PC-9 (cell line): Measurements from ENCODE around the gene CTNNA3. TPM values are rescaled to one million over a fixed set of nuclear protein-coding genes. Genes with fewer than 3 reads are reported as not detected.
"Not testable (repeated sequence)": the region's sequence is repeated elsewhere in the genome, so short reads cannot be mapped to it uniquely, and the experiment has no call there.

ENCODE experiments used
- BruUV-seq: library from RNA; stranded (reverse); fragments of 400-500 nt; replicated peaks from 2 replicates; lab custom pipeline; 2021; lab: Mats Ljungman, UMichigan
- CTCF ChIA-PET: fragments of 300-600 bp; sonication (Branson Sonifier 250); formaldehyde crosslinking; loops from one replicate; lab custom pipeline; 2022; ENCODE audit warnings: antibody characterized with exemption; lab: Charles Lee
- POLR2A ChIA-PET: fragments of 300-600 bp; sonication (Branson Sonifier 250); formaldehyde crosslinking; loops from one replicate; lab custom pipeline; 2022; ENCODE audit warnings: antibody characterized with exemption; ENCODE audit not compliant: unreplicated experiment; lab: Charles Lee
- DNase-seq, 2 experiments: peaks; one replicate each; pipeline versions ENCODE4 v3.0.0 to v3.0.0-alpha.2; 2015 to 2022; ENCODE audit warnings: mixed read lengths in 1 of 2
- H2AFZ ChIP-seq: fragments of 200-600 bp; sonication (generic); 2 replicates; pipeline ENCODE4 v1.8.1; 2017; ENCODE audit warnings: antibody characterized with exemption
- H3F3A ChIP-seq: fragments of 200-600 bp; sonication (generic); 2 replicates; pipeline ENCODE4 v1.8.1; 2017; ENCODE audit warnings: antibody characterized with exemption, mild to moderate bottlenecking, low read depth; ENCODE audit not compliant: insufficient read depth
- H3K27ac ChIP-seq: fragments of 200-600 bp; sonication (generic); 2 replicates; pipeline ENCODE4 v1.6.1; 2016; ENCODE audit warnings: mixed run types
- H3K27me3 ChIP-seq: fragments of 200-600 bp; sonication (generic); 2 replicates; pipeline ENCODE4 v1.6.1; 2016; ENCODE audit warnings: low read depth, mixed run types; ENCODE audit not compliant: insufficient read depth
- H3K36me3 ChIP-seq: fragments of 200-600 bp; sonication (generic); 2 replicates; pipeline ENCODE4 v1.6.1; 2016; ENCODE audit warnings: low read depth, mixed run types
- H3K4me1 ChIP-seq: fragments of 200-600 bp; sonication (generic); replicated peaks from 2 replicates; pipeline ENCODE4 v1.6.1; 2016; ENCODE audit warnings: mixed run types; ENCODE audit not compliant: insufficient read depth
- H3K4me2 ChIP-seq: fragments of 200-600 bp; sonication (generic); 2 replicates; pipeline ENCODE4 v1.6.1; 2017; ENCODE audit warnings: mixed run types
- H3K4me3 ChIP-seq: fragments of 200-600 bp; sonication (generic); 2 replicates; pipeline ENCODE4 v1.6.1; 2016; ENCODE audit warnings: mixed run types
- H3K79me2 ChIP-seq: fragments of 200-600 bp; sonication (generic); 2 replicates; pipeline ENCODE4 v1.6.1; 2017; ENCODE audit warnings: low read depth, mixed run types
- H3K9me2 ChIP-seq: fragments of 200-600 bp; sonication (generic); 2 replicates; pipeline ENCODE4 v1.8.1; 2017; ENCODE audit warnings: mild to moderate bottlenecking; ENCODE audit not compliant: insufficient read depth
- H3K9me3 ChIP-seq: fragments of 200-600 bp; sonication (generic); 2 replicates; pipeline ENCODE4 v1.8.1; 2016; ENCODE audit warnings: low read depth; ENCODE audit not compliant: insufficient read depth
- H4K20me1 ChIP-seq: fragments of 200-600 bp; sonication (generic); 2 replicates; pipeline ENCODE4 v1.8.1; 2017; ENCODE audit not compliant: insufficient read depth
- CTCF ChIP-seq: fragments of 200-600 bp; sonication (generic); conservative IDR thresholded peaks from 2 replicates; pipeline ENCODE4 v1.6.1; 2017; ENCODE audit warnings: mixed run types, antibody characterized with exemption, mild to moderate bottlenecking, moderate library complexity
- EZH2 ChIP-seq: fragments of 200-600 bp; sonication (generic); IDR thresholded peaks from 2 replicates; pipeline ENCODE4 v1.8.0; 2017; ENCODE audit warnings: antibody characterized with exemption, low read depth
- intact Hi-C: fragments of 100-400 bp; cut with micrococcal nuclease; formaldehyde crosslinking; loops from one replicate; pipeline ENCODE4 v1.10.0; 2022; ENCODE audit not compliant: unreplicated experiment
- total RNA-seq: library from RNA; stranded (reverse); gene quantifications from 2 replicates; pipeline ENCODE4 v1.2.3, GENCODE V29; 2021

Gene CTNNA3
- total RNA-seq, 1 experiment from 2014 or later, result not detected

- Histone ChIP-seq H3F3A (no peaks in the 10 kb centered on the region), H2AFZ (no peak overlapping the region), H3K4me1 (no peaks in the 10 kb centered on the region), H3K9me3 (no peaks in the 10 kb centered on the region), H3K36me3 (no peaks in the 10 kb centered on the region), H3K4me2 (no peak overlapping the region), H3K27ac (no peak overlapping the region), H3K4me3 (no peak overlapping the region), H3K79me2 (no peaks in the 10 kb centered on the region), H3K27me3 (no peaks in the 10 kb centered on the region), H4K20me1 (no peaks in the 10 kb centered on the region), H3K9me2 (no peaks in the 10 kb centered on the region)
- ChIA-PET POLR2A (no interaction called here), CTCF (no interaction called here)
- TF ChIP-seq EZH2, result no peak
- intact Hi-C loops, result no loop called here
- no peak for DNase-seq
- BruUV-seq, result no TSS peak
Observed at GRCh38 chr10:67571503-67571902, 124.5 kb downstream of the CTNNA3 start.

- H3K4me1 ChIP-seq, H2AFZ ChIP-seq, POLR2A ChIA-PET, H3F3A ChIP-seq, H3K36me3 ChIP-seq, BruUV-seq, intact Hi-C loops, H4K20me1 ChIP-seq, H3K27me3 ChIP-seq, H3K9me2 ChIP-seq, H3K4me3 ChIP-seq, DNase-seq, CTCF ChIA-PET, H3K9me3 ChIP-seq, H3K4me2 ChIP-seq, H3K27ac ChIP-seq, H3K79me2 ChIP-seq: not testable (repeated sequence)
Observed at GRCh38 chr10:67558311-67558710, 137.7 kb downstream of the CTNNA3 start.

- no peaks in the 10 kb centered on the region for H3K9me3 ChIP-seq
- no peak overlapping the region for H3K4me2 ChIP-seq
- BruUV-seq, result no TSS peak
- no peaks in the 10 kb centered on the region for H3F3A ChIP-seq
- no peak overlapping the region for H2AFZ ChIP-seq
- TF ChIP-seq EZH2, result no peak
- TF ChIP-seq CTCF, result no peak
- intact Hi-C loops, result no loop called here
- POLR2A ChIA-PET, result no interaction called here
- H4K20me1 ChIP-seq, result no peaks in the 10 kb centered on the region
- CTCF ChIA-PET, result no interaction called here
- no peaks in the 10 kb centered on the region for H3K27me3 ChIP-seq
- no peaks in the 10 kb centered on the region for H3K4me1 ChIP-seq
- DNase-seq, result no peak
- no peak overlapping the region for H3K27ac ChIP-seq
- H3K9me2 ChIP-seq, result no peaks in the 10 kb centered on the region
- no peaks in the 10 kb centered on the region for H3K36me3 ChIP-seq
- no peaks in the 10 kb centered on the region for H3K79me2 ChIP-seq
- H3K4me3 ChIP-seq, result no peak overlapping the region
Observed at GRCh38 chr10:67553254-67553653, 142.7 kb downstream of the CTNNA3 start.

- Histone ChIP-seq H3K79me2 (no peaks in the 10 kb centered on the region), H3K4me2 (no peak overlapping the region), H3K9me2 (no peaks in the 10 kb centered on the region; the same call in 1 of the 2 replicates), H3K27me3 (no peaks in the 10 kb centered on the region), H2AFZ (no peak overlapping the region), H3F3A (no peaks in the 10 kb centered on the region), H3K27ac (no peak overlapping the region), H3K36me3 (no peaks in the 10 kb centered on the region), H4K20me1 (no peaks in the 10 kb centered on the region), H3K4me1 (no peaks in the 10 kb centered on the region), H3K9me3 (no peaks in the 10 kb centered on the region), H3K4me3 (no peak overlapping the region)
- POLR2A ChIA-PET, result no interaction called here
- intact Hi-C loops, result no loop called here
- no peak for TF ChIP-seq EZH2
- BruUV-seq, result no TSS peak
- no peak for DNase-seq
- CTCF ChIA-PET, result no interaction called here
Observed at GRCh38 chr10:67550838-67551402, 145.1 kb downstream of the CTNNA3 start.
